Smooth muscle cell of the brain vasculature (primary cell): ENCODE data around the gene NF2.

ENCODE experiments used
- DNase-seq: peaks from one replicate; pipeline ENCODE4 v3.0.0-alpha.2; 2012; ENCODE audit warnings: low read depth, low spot score

The NF2 gene

GRCh38 chr22:29742326-29742725 lies 138.9 kb downstream of the NF2 start:
- DNase-seq, result no peak

DNA sequence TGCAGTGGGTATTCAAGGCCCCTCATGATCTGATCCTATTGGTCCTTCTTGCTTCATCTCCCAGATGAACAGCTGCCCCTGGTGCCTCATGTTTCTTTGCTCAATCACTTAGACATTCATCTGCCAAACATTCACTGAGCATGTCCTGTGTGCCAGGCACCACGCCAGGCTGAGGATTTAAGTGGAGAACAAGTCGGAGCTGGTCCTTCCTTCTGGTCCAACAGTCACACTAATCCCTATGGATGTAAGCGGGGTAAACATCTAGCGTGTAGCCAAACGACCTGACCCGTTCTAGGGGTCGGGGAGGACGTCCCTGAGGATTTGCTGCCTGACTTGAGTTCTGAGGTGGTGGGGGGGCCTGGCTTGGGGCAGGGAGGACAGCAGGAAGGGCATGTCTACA lies 141.5 kb downstream of the NF2 start:
- no peak for DNase-seq

DNA sequence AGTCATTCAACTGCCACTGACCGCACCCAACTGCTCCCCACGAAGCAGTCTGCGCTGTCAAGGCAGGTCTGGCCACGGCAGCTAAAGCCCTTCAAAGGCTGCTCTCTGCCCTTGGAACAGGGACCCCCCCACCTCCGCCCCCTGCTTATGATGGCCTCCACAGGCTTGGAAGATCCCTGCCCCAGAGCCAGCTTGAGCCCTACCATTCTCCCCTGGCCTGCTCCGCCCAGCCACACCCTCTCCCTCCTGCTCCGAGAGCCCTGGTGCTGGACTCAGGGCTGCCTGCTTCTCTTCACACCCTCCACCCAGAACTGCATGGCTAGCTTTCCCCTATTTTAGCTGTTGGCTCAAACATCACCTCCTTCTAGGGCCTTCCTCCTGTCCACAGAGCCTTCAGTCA lies 144.4 kb downstream of the NF2 start:
- no peak for DNase-seq
